MCF 10A (cell line): ENCODE measurements around the gene CAPN11. TPM values are rescaled to one million over a fixed set of nuclear protein-coding genes. Genes with fewer than 3 reads are reported as not detected.

ENCODE experiments used
- BruUV-seq: library from RNA; stranded (reverse); fragments of 400-500 nt; replicated peaks from 2 replicates; lab custom pipeline; 2021; lab: Mats Ljungman, UMichigan
- CTCF ChIA-PET: fragments of 300-600 bp; sonication (Branson Sonifier 250); formaldehyde crosslinking; extraction: SDS; loops from one replicate; lab custom pipeline; 2021; ENCODE audit warnings: antibody characterized with exemption, inconsistent platforms; lab: Yijun Ruan, JAX
- POLR2A ChIA-PET: fragments of 300-600, 350-650 bp; sonication (Branson Sonifier 250); formaldehyde crosslinking; extraction: SDS; loops from one replicate; lab custom pipeline; 2020; ENCODE audit warnings: antibody characterized with exemption, inconsistent platforms; lab: Yijun Ruan, JAX
- DNase-seq: peaks from one replicate; pipeline ENCODE4 v3.0.0-alpha.2; 2018; ENCODE audit not compliant: unreplicated experiment
- H3K27ac Mint-ChIP-seq: one replicate; pipeline ENCODE4 v1.8.0; 2022; ENCODE audit warnings: mild to moderate bottlenecking, low read depth, mixed read lengths; ENCODE audit not compliant: unreplicated experiment
- H3K27me3 Mint-ChIP-seq: one replicate; pipeline ENCODE4 v1.8.0; 2022; ENCODE audit warnings: mixed read lengths; ENCODE audit not compliant: insufficient read depth, unreplicated experiment
- H3K36me3 Mint-ChIP-seq: one replicate; pipeline ENCODE4 v1.8.0; 2022; ENCODE audit warnings: mild to moderate bottlenecking, moderate library complexity, mixed read lengths; ENCODE audit not compliant: insufficient read depth, unreplicated experiment
- H3K4me1 Mint-ChIP-seq: one replicate; pipeline ENCODE4 v1.8.0; 2022; ENCODE audit warnings: mixed read lengths; ENCODE audit not compliant: insufficient read depth, unreplicated experiment
- H3K4me3 Mint-ChIP-seq: one replicate; pipeline ENCODE4 v1.8.0; 2022; ENCODE audit warnings: mild to moderate bottlenecking, moderate library complexity, mixed read lengths; ENCODE audit not compliant: unreplicated experiment
- H3K9me3 Mint-ChIP-seq: one replicate; pipeline ENCODE4 v1.8.0; 2022; ENCODE audit warnings: mixed read lengths; ENCODE audit not compliant: unreplicated experiment
- CTCF ChIP-seq: fragments of 200-600 bp; IDR thresholded peaks from one replicate; pipeline ENCODE4 v1.8.0; 2022; ENCODE audit warnings: antibody characterized with exemption, mild to moderate bottlenecking; ENCODE audit not compliant: unreplicated experiment
- intact Hi-C: fragments of 100-400 bp; cut with micrococcal nuclease; formaldehyde crosslinking; loops from 2 replicates; pipeline ENCODE4 v1.14.1; 2022
- total RNA-seq: library from RNA; stranded (reverse); gene quantifications from 2 replicates; pipeline ENCODE4 v1.2.3, GENCODE V29; 2022

The CAPN11 gene
- total RNA-seq, 1 experiment from 2014 or later, result not detected

GRCh38 chr6:44166116-44166515 lies 7.5 kb downstream of the CAPN11 start:
- Mint-ChIP-seq H3K36me3 (no peaks in the 10 kb centered on the region), H3K4me1 (peaks cover 26% of the 10 kb centered on the region), H3K27me3 (peaks cover 23% of the 10 kb centered on the region), H3K27ac (no peak overlapping the region), H3K9me3 (no peaks in the 10 kb centered on the region), H3K4me3 (no peak overlapping the region)
- no peak for DNase-seq
- ChIA-PET CTCF (interaction anchor here (0.6 to 0.7 kb wide), 2 partner anchors 9 to 102 kb away, joined by 3 read pairs; no protein-coding TSS in a partner anchor), POLR2A (interaction anchor here (0.7 kb wide), 1 partner anchor 43 kb away, joined by 3 read pairs; no protein-coding TSS in a partner anchor)
- TF ChIP-seq CTCF, result no peak
- intact Hi-C loops, result no loop called here
- BruUV-seq, result no TSS peak

GRCh38 chr6:44166591-44167184 lies 8.1 kb downstream of the CAPN11 start:
- POLR2A ChIA-PET, result interaction anchor here (0.7 to 0.8 kb wide), 2 partner anchors 8 to 43 kb away, joined by 3 to 5 read pairs; partner anchors contain the start of gene CAPN11
- H3K27me3 Mint-ChIP-seq, result peaks cover 23% of the 10 kb centered on the region
- DNase-seq, result no peak
- BruUV-seq, result no TSS peak
- H3K4me1 Mint-ChIP-seq, result peaks cover 21% of the 10 kb centered on the region
- no peaks in the 10 kb centered on the region for H3K9me3 Mint-ChIP-seq
- H3K36me3 Mint-ChIP-seq, result no peaks in the 10 kb centered on the region
- no peak for TF ChIP-seq CTCF
- H3K27ac Mint-ChIP-seq, result no peak overlapping the region
- CTCF ChIA-PET, result interaction anchor here (0.6 to 0.7 kb wide), 4 partner anchors 9 to 905 kb away, joined by 3 read pairs; no protein-coding TSS in a partner anchor
- intact Hi-C loops, result no loop called here
- no peak overlapping the region for H3K4me3 Mint-ChIP-seq

- Mint-ChIP-seq H3K27ac (no peak overlapping the region), H3K4me1 (peaks cover 13% of the 10 kb centered on the region), H3K36me3 (no peaks in the 10 kb centered on the region), H3K27me3 (peaks cover 23% of the 10 kb centered on the region), H3K9me3 (no peaks in the 10 kb centered on the region), H3K4me3 (no peak overlapping the region)
- no TSS peak for BruUV-seq
- no peak for DNase-seq
- intact Hi-C loops, result no loop called here
- no peak for TF ChIP-seq CTCF
- POLR2A ChIA-PET, result interaction anchor here (0.8 to 3.0 kb wide), 2 partner anchors 9 to 79 kb away, joined by 5 to 11 read pairs; partner anchors contain the start of genes CAPN11 and HSP90AB1
- CTCF ChIA-PET, result interaction anchor here (0.6 to 0.7 kb wide), 3 partner anchors 18 to 58 kb away, joined by 3 to 8 read pairs (median 6); no protein-coding TSS in a partner anchor
Observed at GRCh38 chr6:44167567-44167966, 8.9 kb downstream of the CAPN11 start.

- no peaks in the 10 kb centered on the region for H3K9me3 Mint-ChIP-seq
- TF ChIP-seq CTCF, result no peak
- H3K4me1 Mint-ChIP-seq, result peaks cover 16% of the 10 kb centered on the region
- peak overlapping the region; percentile 69 for H3K27ac Mint-ChIP-seq
- ChIA-PET CTCF (interaction anchor here (0.6 to 4.9 kb wide), 11 partner anchors 11 to 268 kb away, joined by 3 to 38 read pairs (median 4); partner anchors contain the start of gene AARS2), POLR2A (interaction anchor here (1.2 to 3.0 kb wide), 2 partner anchors 77 to 88 kb away, joined by 3 to 11 read pairs; partner anchors contain the start of genes HSP90AB1 and SLC35B2)
- H3K4me3 Mint-ChIP-seq, result no peak overlapping the region
- no peaks in the 10 kb centered on the region for H3K36me3 Mint-ChIP-seq
- peak; percentile 38 for DNase-seq
- peaks cover 21% of the 10 kb centered on the region for H3K27me3 Mint-ChIP-seq
- intact Hi-C loops, result no loop called here
- no TSS peak for BruUV-seq
Observed at GRCh38 chr6:44169154-44169553, 10.5 kb downstream of the CAPN11 start.
